RWPE1 (cell line): ENCODE measurements around the gene DNAI1.

Experiments
- CTCF ChIA-PET: fragments of 350-600 bp; sonication (Branson Sonifier 250); formaldehyde crosslinking; extraction: SDS; loops from one replicate; lab custom pipeline; 2021; lab: Yijun Ruan, JAX
- POLR2A ChIA-PET: fragments of 400-600 bp; formaldehyde crosslinking; extraction: SDS; loops from one replicate; lab custom pipeline; 2020; ENCODE audit warnings: antibody characterized with exemption; ENCODE audit not compliant: low non-redundant PET; lab: Yijun Ruan, JAX
- DNase-seq: peaks from one replicate; pipeline ENCODE4 v3.0.0; 2012; ENCODE audit warnings: low spot score
- H3K27ac ChIP-seq: fragments of 450-650 bp; 2 replicates; pipeline ENCODE4 v1.5.1; 2017
- CTCF ChIP-seq: fragments of 450-650 bp; conservative IDR thresholded peaks from 2 replicates; pipeline ENCODE4 v1.5.1; 2017; ENCODE audit warnings: low read depth, mild to moderate bottlenecking

The DNAI1 gene

DNA sequence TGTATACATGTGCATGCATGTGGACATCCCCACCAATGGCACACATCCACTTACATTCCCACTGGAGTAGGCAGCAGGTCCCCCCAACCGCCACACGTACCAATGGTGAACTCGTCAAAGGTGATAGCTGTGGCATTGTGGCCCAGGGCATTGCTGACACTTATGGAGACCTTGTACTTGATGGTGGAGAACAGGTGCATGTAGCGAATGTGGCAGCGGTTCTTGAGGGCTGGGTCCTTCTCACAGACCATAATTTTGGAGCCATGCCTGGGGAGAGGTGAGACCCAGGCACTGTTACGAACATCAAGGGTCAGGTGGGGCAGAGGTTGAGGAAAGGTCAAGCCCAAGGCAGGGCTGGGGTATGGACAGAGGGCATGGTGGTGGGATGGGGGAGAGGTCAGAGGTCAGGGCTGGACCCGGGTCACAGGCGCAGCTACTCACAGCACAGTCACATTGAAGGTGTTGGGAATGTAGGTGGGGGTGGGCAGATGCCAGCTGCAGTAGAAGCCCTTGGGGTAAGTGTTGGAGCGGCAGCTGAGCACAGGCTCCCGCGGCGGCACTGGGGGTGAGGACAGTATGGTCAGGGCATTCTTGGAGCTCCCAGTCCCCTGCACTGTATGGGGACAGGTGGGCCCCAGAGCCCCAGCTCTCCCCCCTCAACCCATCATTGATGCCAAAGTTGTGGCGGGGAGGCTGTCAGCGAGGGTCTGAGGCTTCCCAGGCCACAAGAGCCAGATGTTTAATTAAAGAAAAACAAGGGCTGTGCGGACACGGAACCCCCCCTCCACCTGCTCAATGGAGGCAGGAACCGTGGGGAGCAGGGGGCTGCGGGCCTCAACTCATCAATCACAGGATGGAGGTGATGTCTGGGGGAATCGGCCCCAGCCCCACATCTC is 99.1 kb downstream of the DNAI1 start:
- ChIA-PET CTCF (interaction anchor here (1.3 kb wide), 1 partner anchor 34 kb away, joined by 8 read pairs; no protein-coding TSS in a partner anchor), POLR2A (no interaction called here)
- DNase-seq, result no peak
- TF ChIP-seq CTCF, result no peak
- no peak overlapping the region for H3K27ac ChIP-seq

DNA sequence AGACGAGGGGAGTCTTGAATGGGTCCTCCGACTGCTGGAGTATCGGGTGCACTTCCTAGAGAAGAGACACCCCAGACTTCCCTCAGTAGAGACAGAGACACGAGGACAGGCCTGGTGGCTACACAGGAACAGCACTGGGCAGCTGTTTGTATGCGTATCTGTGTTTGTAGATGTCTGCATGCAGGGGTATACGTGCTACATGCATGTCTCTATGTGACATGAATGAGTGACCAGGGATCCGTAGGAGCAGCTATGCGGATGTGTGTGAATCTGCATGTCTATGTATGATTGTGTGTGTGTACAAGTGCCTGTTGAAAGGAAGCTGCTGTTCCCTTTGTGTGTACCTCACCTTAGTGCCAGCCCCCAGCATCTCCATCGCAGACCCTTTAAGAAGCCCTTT is 99.8 kb downstream of the DNAI1 start:
- no peak for TF ChIP-seq CTCF
- ChIA-PET CTCF (interaction anchor here (0.9 to 1.3 kb wide), 2 partner anchors 10 to 33 kb away, joined by 4 to 8 read pairs; no protein-coding TSS in a partner anchor), POLR2A (no interaction called here)
- no peak for DNase-seq
- no peak overlapping the region for H3K27ac ChIP-seq

DNA sequence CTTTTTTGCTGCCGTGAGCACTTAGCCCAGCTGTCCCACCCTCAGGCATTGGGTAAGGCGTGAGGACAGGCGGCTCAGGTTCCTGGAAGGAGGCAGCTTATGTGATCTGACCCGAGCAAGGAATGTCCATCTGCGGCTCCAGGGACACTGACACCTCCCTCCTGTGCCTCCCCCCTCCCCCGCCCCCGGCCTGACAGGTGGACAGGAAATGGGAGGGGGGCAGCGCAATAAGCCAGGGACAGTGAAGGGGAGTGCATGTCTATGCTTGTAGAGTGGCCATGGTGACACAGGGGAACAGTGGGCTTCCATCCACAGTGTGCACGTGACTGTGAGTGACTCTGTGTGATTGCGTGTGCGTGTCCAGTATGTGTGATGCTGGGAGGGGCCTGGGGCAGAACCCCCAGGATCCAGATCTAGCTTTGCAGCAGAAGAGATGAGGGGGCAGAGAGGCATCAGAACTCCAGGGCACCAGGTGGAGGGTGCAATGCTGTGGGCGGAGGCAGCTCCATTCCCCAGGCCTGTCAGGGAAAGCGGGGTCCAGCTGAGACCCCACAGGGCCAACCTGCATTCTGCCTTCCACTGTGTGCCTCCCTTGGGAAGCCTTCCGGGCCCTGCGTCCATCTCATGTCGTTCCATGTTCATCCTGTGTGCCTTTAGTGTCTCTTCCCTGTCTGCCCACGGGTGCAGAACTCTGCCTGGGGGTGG is 100.5 kb downstream of the DNAI1 start:
- peak; percentile 22 for DNase-seq
- no peak for TF ChIP-seq CTCF
- CTCF ChIA-PET, result interaction anchor here (0.9 to 1.3 kb wide), 2 partner anchors 11 to 33 kb away, joined by 4 to 8 read pairs; no protein-coding TSS in a partner anchor
- POLR2A ChIA-PET, result no interaction called here
- H3K27ac ChIP-seq, result peak overlapping the region; percentile 66

DNA sequence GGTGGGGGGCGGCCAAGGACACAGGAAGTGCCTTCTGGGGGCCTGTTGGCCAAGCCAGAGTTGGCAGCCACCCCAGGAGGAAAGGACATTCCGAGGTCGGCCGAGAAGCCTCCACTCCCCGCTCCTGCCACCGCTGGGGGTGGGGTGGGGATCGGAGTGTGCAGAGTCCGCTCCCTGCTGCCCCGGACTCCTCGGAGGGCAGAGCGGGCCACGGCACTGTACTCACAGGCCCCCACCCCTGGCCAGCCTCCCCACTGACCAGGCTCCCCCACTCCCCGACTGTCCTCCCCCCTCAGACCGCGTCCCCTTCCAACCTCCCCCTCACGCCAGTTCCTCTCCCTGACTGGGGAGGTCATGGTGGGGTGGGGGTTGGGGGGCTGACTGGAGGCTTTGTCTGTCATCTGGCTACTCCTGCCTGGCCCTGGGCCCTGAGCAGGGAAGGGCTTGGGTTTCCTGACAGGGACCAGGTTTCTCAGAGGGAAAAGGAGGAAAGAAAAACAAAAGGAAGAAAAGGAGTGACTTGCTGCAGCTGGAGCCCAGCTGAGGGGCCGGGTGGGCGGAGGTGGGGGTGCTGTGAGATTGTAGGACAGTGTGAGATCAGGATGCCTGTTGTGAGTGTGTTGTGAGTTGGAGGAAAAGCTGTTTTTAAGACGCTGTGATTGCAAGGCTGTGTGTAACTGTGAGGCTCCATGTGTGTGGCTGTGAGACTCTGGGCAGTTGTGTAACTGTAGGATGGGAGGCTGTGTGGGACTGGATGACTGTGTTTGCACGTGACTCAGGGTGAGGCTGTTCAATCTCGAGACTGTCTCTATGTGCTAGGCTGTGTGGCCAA is 101.2 kb downstream of the DNAI1 start:
- POLR2A ChIA-PET, result no interaction called here
- CTCF ChIA-PET, result interaction anchor here (0.6 to 0.7 kb wide), 2 partner anchors 11 to 100 kb away, joined by 3 to 4 read pairs; no protein-coding TSS in a partner anchor
- DNase-seq, result peak; percentile 54
- peak overlapping the region; percentile 66 for H3K27ac ChIP-seq
- no peak for TF ChIP-seq CTCF

DNA sequence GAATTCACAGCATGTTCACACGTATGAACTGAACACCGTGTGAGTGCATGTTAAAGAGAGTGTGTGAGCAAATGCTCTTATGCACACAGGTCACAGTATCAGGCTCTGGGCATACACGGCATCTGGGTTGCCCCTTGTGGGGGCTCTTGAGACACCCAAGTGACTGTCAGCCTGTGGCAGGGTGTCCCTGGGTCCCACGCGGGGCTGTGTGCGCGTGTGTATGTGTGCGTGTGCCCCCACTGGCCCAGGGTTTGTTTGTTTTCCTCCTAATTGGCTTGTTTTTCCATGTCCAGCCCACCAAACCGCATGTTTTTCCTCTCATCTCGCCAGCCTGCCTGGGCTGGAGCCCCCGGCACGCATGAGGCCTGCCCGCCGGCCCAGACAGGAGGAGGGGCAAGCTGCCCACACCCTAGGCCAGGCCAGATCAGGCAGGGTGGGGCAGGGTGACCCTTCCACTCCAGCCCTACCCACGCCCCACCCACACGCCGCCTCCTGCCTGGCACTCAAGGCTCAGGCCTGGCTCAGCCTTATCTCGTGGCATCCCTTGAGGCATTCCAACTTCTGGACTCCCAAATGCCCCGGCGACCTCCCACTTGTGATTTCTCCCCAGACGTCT is 102.1 kb downstream of the DNAI1 start:
- no peak for TF ChIP-seq CTCF
- ChIA-PET CTCF (interaction anchor here (0.6 to 0.9 kb wide), 2 partner anchors 10 to 54 kb away, joined by 3 to 4 read pairs; no protein-coding TSS in a partner anchor), POLR2A (no interaction called here)
- H3K27ac ChIP-seq, result peak overlapping the region; percentile 66
- DNase-seq, result no peak
